Measurements from ENCODE around the gene SF3B6.

GRCh38 chr2:24086241-24086640 lies 10.1 kb upstream of the SF3B6 start:
- TF ChIP-seq POLR2A (IDR thresholded peaks at IDR 0.05) (no peak), CTCF (IDR thresholded peaks at IDR 0.05) (no peak)

All from tibial nerve (tissue), 3 donors.